A549 (cell line): ENCODE data around the gene ARHGEF16. TPM values are rescaled to one million over a fixed set of nuclear protein-coding genes. Genes with fewer than 3 reads are reported as not detected.

Experiments used
- ATAC-seq, 2 experiments: fragments of 200-7000 bp in 1 of 2; fragments of >200 bp in 1 of 2; cut with Nextera tagmentation in 1 of 2; cut with Tn5 transposase in 1 of 2; 3 replicates each; pipeline versions ENCODE4 v1.8.0 to v1.9.1; 2018 to 2020; ENCODE audit warnings: mild to moderate bottlenecking in 1 of 2, moderate library complexity in 1 of 2
- CTCF ChIA-PET: fragments of 300-600 bp; sonication (Branson Sonifier 250); formaldehyde crosslinking; extraction: SDS; loops from one replicate; lab custom pipeline; 2021; ENCODE audit warnings: antibody characterized with exemption, inconsistent platforms; lab: Yijun Ruan, JAX
- POLR2A ChIA-PET: fragments of 350-600 bp; formaldehyde crosslinking; extraction: SDS; loops from one replicate; lab custom pipeline; 2021; ENCODE audit warnings: antibody characterized with exemption, inconsistent platforms; lab: Yijun Ruan, JAX
- DNase-seq, 2 experiments: peaks; one replicate each; pipeline versions ENCODE4 v3.0.0 to v3.0.0-alpha.2; 2011 to 2016; ENCODE audit warnings: low read depth in 1 of 2, low spot score in 1 of 2
- FAIRE-seq: peaks from 2 replicates; lab custom pipeline; 2011; peaks lifted over from hg19 to GRCh38; lab: Jason Lieb, UNC
- H3K27ac ChIP-seq, 2 experiments: fragments of >200 bp; sonication (Bioruptor Twin); formaldehyde crosslinking; 3 replicates each; pipeline ENCODE4 v1.5.1; 2016 to 2017
- H3K4me1 ChIP-seq: fragments of >200 bp; sonication (Bioruptor Twin); formaldehyde crosslinking; 3 replicates; pipeline ENCODE4 v1.6.1; 2016
- H3K4me2 ChIP-seq: fragments of >200 bp; sonication (Bioruptor Twin); formaldehyde crosslinking; 3 replicates; pipeline ENCODE4 v1.6.1; 2016
- H3K4me3 ChIP-seq: fragments of >200 bp; sonication (Bioruptor Twin); formaldehyde crosslinking; 3 replicates; pipeline ENCODE4 v1.5.1; 2016
- H3K9me3 ChIP-seq: fragments of >200 bp; sonication (Bioruptor Twin); formaldehyde crosslinking; 3 replicates; pipeline ENCODE4 v1.6.1; 2016
- CBX8 ChIP-seq: fragments of 200-600 bp; sonication (generic); IDR thresholded peaks from 2 replicates; pipeline ENCODE4 v1.6.1; 2016
- CEBPB ChIP-seq, 2 experiments: fragments of >200 bp in 1 of 2; sonication (Bioruptor Twin) in 1 of 2; formaldehyde crosslinking in 1 of 2; IDR thresholded peaks; 2 replicates each; pipeline ENCODE4 v1.6.1; 2012 to 2016
- CHD2 ChIP-seq: fragments of 150-350 bp; IDR thresholded peaks from 2 replicates; pipeline ENCODE4 v1.6.1; 2014; ENCODE audit warnings: low read length; ENCODE audit not compliant: partially characterized antibody
- EHF ChIP-seq: fragments of 250-450 bp; sonication (Bioruptor Pico); IDR thresholded peaks from 2 replicates; pipeline ENCODE4 v1.5.0; 2020; ENCODE audit warnings: mild to moderate bottlenecking
- EHMT2 ChIP-seq: fragments of 200-600 bp; sonication (generic); IDR thresholded peaks from 2 replicates; pipeline ENCODE4 v1.6.1; 2016; ENCODE audit warnings: antibody characterized with exemption, low read depth, mild to moderate bottlenecking, moderate library complexity
- ESRRA ChIP-seq: fragments of 150-350 bp; IDR thresholded peaks from 2 replicates; pipeline ENCODE4 v1.6.1; 2014; ENCODE audit warnings: mild to moderate bottlenecking, low read length, borderline replicate concordance
- FOXS1 ChIP-seq: fragments of 250-450 bp; sonication (Bioruptor Pico); IDR thresholded peaks from 2 replicates; pipeline ENCODE4 v1.5.0; 2020; ENCODE audit warnings: mild to moderate bottlenecking, moderate library complexity
- HMGXB4 ChIP-seq: fragments of 250-450 bp; sonication (Bioruptor Pico); IDR thresholded peaks from 2 replicates; pipeline ENCODE4 v1.5.0; 2021; ENCODE audit warnings: mild to moderate bottlenecking, moderate library complexity, borderline replicate concordance
- HOXB5 ChIP-seq: fragments of 250-450 bp; sonication (Bioruptor Pico); IDR thresholded peaks from 2 replicates; pipeline ENCODE4 v1.5.0; 2020; ENCODE audit warnings: mild to moderate bottlenecking, moderate library complexity
- MAX ChIP-seq: IDR thresholded peaks from 2 replicates; pipeline ENCODE4 v1.6.1; 2012
- MYC ChIP-seq: IDR thresholded peaks from 2 replicates; pipeline ENCODE4 v1.6.1; 2012; ENCODE audit warnings: mild to moderate bottlenecking, inconsistent platforms, low read length, improper control_type of control experiment, borderline replicate concordance
- NPAS2 ChIP-seq: fragments of 250-450 bp; sonication (Bioruptor Pico); IDR thresholded peaks from 2 replicates; pipeline ENCODE4 v1.8.0; 2022; ENCODE audit warnings: mild to moderate bottlenecking, moderate library complexity, borderline replicate concordance
- SMC3 ChIP-seq: fragments of >200 bp; sonication (Bioruptor Twin); formaldehyde crosslinking; IDR thresholded peaks from 3 replicates; pipeline ENCODE4 v1.6.1; 2018; ENCODE audit warnings: inconsistent platforms
- ZFP36 ChIP-seq: fragments of 450-650 bp; IDR thresholded peaks from 2 replicates; pipeline ENCODE4 v1.6.1; 2014; ENCODE audit warnings: borderline replicate concordance; ENCODE audit not compliant: partially characterized antibody
- WGBS: methylation state at CpG from one replicate; pipeline ENCODE4 v1.1.6; 2017; ENCODE audit errors: missing lambda C conversion rate; 5-methylcytosine and 5-hydroxymethylcytosine counted together
- polyA plus RNA-seq, 4 experiments: library from polyadenylated mRNA; depleted of rRNA in 3 of 4; stranded (reverse); fragments of >200 nt; fragmentation: RNase III in 1 of 4; extraction: RNeasy Plus Mini Kit Qiagen cat#74134 plus additional on column Dnase treatment in 1 of 4; gene quantifications; 2 replicates in 3 of 4; 3 replicates in 1 of 4; pipeline ENCODE4 v1.2.3, GENCODE V29; 2011 to 2017

ARHGEF16 gene
- polyA plus RNA-seq, 2 of the 4 experiments (the other 2 are of a cell fraction), result 1.4 to 3.2 TPM

- TF ChIP-seq HMGXB4, result no peak
- no peak for TF ChIP-seq ZFP36
- no peak for TF ChIP-seq EHF (CRISPR knock-in tag)
These were observed 74.7 kb downstream of the ARHGEF16 start (continued) for GRCh38 chr1:3529099-3529729.

- no peaks in the 10 kb centered on the region for H3K9me3 ChIP-seq
- 15% methylated on average over 9 of the region's 32 CpGs for WGBS
- TF ChIP-seq ESRRA (no peak), CEBPB (IDR thresholded peaks at IDR 0.05) (no peak), FOXS1 (CRISPR knock-in tag) (no peak), HMGXB4 (no peak), SMC3 (no peak), CHD2 (no peak), NPAS2 (no peak), CBX8 (no peak), MAX (no peak), MYC (no peak), EHMT2 (no peak), HOXB5 (CRISPR knock-in tag) (no peak)
- FAIRE-seq (no peak), ATAC-seq (peak; percentile 52 to 65; a peak in 4 of 6 replicates), DNase-seq (peak in 1 of 2 experiments; percentile 35)
- peak overlapping the region; percentile 79 to 95 for H3K27ac ChIP-seq
- peaks cover 12% of the 10 kb centered on the region; the same call in 1 of the 3 replicates for H3K4me1 ChIP-seq
- POLR2A ChIA-PET, result no interaction called here
- H3K4me3 ChIP-seq, result peak overlapping the region; percentile 89
- CTCF ChIA-PET, result interaction anchor here (0.6 to 3.4 kb wide), 8 partner anchors 13 to 109 kb away, joined by 3 to 10 read pairs (median 4); no protein-coding TSS in a partner anchor
- H3K4me2 ChIP-seq, result peak overlapping the region; percentile 100
These were observed 75.8 kb downstream of the ARHGEF16 start for GRCh38 chr1:3530086-3530925.

Other genes with a start within 250 kb of the ARHGEF16 start
- 0.66 and 0.82 TPM in 2 replicates for gene MEGF6, start 156.8 kb downstream of the ARHGEF16 start, polyA plus RNA-seq (2011; rRNA removed)
- gene MEGF6, start 156.8 kb downstream of the ARHGEF16 start, polyA plus RNA-seq (2017; fragmentation: RNase III; extraction: RNeasy Plus Mini Kit Qiagen cat#74134 plus additional on column Dnase treatment), result 10.2 to 13.7 TPM (median 12.7 TPM) in 3 replicates
- 13.1 and 15.8 TPM in 2 replicates for gene TPRG1L, start 170.3 kb downstream of the ARHGEF16 start, polyA plus RNA-seq (2011; rRNA removed)
- gene TPRG1L, start 170.3 kb downstream of the ARHGEF16 start, polyA plus RNA-seq (2017; fragmentation: RNase III; extraction: RNeasy Plus Mini Kit Qiagen cat#74134 plus additional on column Dnase treatment), result 18.4 to 20.1 TPM (median 18.7 TPM) in 3 replicates
- 16.1 and 18.4 TPM in 2 replicates for gene WRAP73, start 195.4 kb downstream of the ARHGEF16 start, polyA plus RNA-seq (2011; rRNA removed)
- gene WRAP73, start 195.4 kb downstream of the ARHGEF16 start, polyA plus RNA-seq (2017; fragmentation: RNase III; extraction: RNeasy Plus Mini Kit Qiagen cat#74134 plus additional on column Dnase treatment), result 12.1 to 15.4 TPM (median 12.9 TPM) in 3 replicates
- gene TP73, start 197.9 kb downstream of the ARHGEF16 start, polyA plus RNA-seq (2011; rRNA removed), result 0.01 TPM in 1 of 2 replicates, not detected in the other
- gene TP73, start 197.9 kb downstream of the ARHGEF16 start, polyA plus RNA-seq (2017; fragmentation: RNase III; extraction: RNeasy Plus Mini Kit Qiagen cat#74134 plus additional on column Dnase treatment), result 0.09 to 0.25 TPM (median 0.16 TPM) in 3 replicates